NCI-H2227 (cell line): ENCODE measurements around the gene CPSF4.

ENCODE experiments used
- DNase-seq: peaks from one replicate; lab custom pipeline; 2025; ENCODE audit not compliant: unreplicated experiment; lab: John Stamatoyannopoulos, UW

CPSF4 gene

GRCh38 chr7:99438573-99439480 is at the start of gene CPSF4, which contains the start of gene PTCD1:
CPSF4 (plus strand) TSS chr7:99438943; CDS start chr7:99439083, 140 bp downstream.
PTCD1 (minus strand) TSS chr7:99438798; CDS start chr7:99435242, 3,556 bp downstream.
- DNase-seq = peak; percentile 98

GRCh38 chr7:99389772-99390171 is 49.0 kb upstream of the CPSF4 start:
- DNase-seq = no peak

GRCh38 chr7:99390941-99391602 is 47.7 kb upstream of the CPSF4 start:
- DNase-seq = no peak

GRCh38 chr7:99392046-99392445 is 46.7 kb upstream of the CPSF4 start:
- DNase-seq = no peak

- DNase-seq = peak; percentile 94
Measured at GRCh38 chr7:99392659-99393354, 45.9 kb upstream of the CPSF4 start.

- DNase-seq = peak; percentile 94
Measured at GRCh38 chr7:99393355-99394187, 45.2 kb upstream of the CPSF4 start.

GRCh38 chr7:99394188-99394502 is 44.6 kb upstream of the CPSF4 start:
- no peak for DNase-seq

GRCh38 chr7:99395616-99396327 is 43.0 kb upstream of the CPSF4 start:
- no peak for DNase-seq

GRCh38 chr7:99396418-99397296 is 42.1 kb upstream of the CPSF4 start:
- no peak for DNase-seq

GRCh38 chr7:99397297-99397983 is 41.3 kb upstream of the CPSF4 start:
- DNase-seq = no peak

GRCh38 chr7:99398891-99399445 is 39.8 kb upstream of the CPSF4 start:
- DNase-seq = no peak

GRCh38 chr7:99399597-99399996 is 39.1 kb upstream of the CPSF4 start:
- DNase-seq = no peak

DNA sequence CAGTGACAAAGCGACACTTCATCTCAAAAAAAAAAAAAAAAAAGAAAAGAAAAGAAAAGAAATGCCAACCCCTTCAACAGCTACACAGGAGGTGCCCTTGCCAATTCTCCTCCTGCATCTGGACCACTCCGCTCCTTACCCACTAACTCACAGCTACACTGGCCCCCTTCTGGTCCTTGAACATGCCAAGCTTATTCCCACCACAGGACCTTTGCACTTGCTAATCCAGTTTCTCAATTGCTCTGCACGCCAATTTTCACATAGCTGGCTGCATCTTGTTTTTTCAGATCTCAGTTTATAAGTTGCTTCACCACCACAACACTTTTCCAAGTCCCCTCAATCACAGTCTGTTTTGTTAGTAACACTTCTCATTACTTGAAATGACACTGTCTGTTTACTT is 35.9 kb upstream of the CPSF4 start:
- DNase-seq = no peak

- DNase-seq = no peak
Measured at GRCh38 chr7:99403764-99404163, 35.0 kb upstream of the CPSF4 start.

- no peak for DNase-seq
Measured at GRCh38 chr7:99404235-99404976, 34.3 kb upstream of the CPSF4 start.

GRCh38 chr7:99404977-99405320 is 33.8 kb upstream of the CPSF4 start:
- no peak for DNase-seq

- DNase-seq = peak; percentile 80
Measured at GRCh38 chr7:99406557-99406956, 32.2 kb upstream of the CPSF4 start.
